Liver (tissue), 9 donors: ENCODE results near the gene COMTD1. TPM values are rescaled to one million over a fixed set of nuclear protein-coding genes. Genes with fewer than 3 reads are reported as not detected.

ENCODE experiments used
- DNase-seq: peaks from one replicate; pipeline ENCODE4 v3.0.0-alpha.2; 2017; ENCODE audit warnings: low spot score
- H3K27ac ChIP-seq, 2 donors: one replicate each; pipeline ENCODE4 v1.7.0; 2013; ENCODE audit warnings: inconsistent platforms in 2 of 2, low read length in 2 of 2, control low read depth in 1 of 2, low read depth in 1 of 2, mild to moderate bottlenecking in 1 of 2
- H3K27me3 ChIP-seq, 4 donors: one replicate each; pipeline versions ENCODE4 v1.6.1 to v1.7.0; 2013; ENCODE audit warnings: low read length in 3 of 4, inconsistent platforms in 1 of 4, mild to moderate bottlenecking in 1 of 4, moderate library complexity in 1 of 4; ENCODE audit not compliant: control insufficient read depth in 4 of 4, insufficient read depth in 4 of 4
- H3K36me3 ChIP-seq, 4 donors: one replicate each; pipeline versions ENCODE4 v1.6.1 to v1.7.0; 2013; ENCODE audit warnings: low read length in 3 of 4, mild to moderate bottlenecking in 3 of 4, low read depth in 1 of 4, moderate library complexity in 1 of 4; ENCODE audit not compliant: control insufficient read depth in 4 of 4, insufficient read depth in 3 of 4
- H3K4me1 ChIP-seq, 4 donors: one replicate each; pipeline versions ENCODE4 v1.6.1 to v1.7.0; 2013; ENCODE audit warnings: low read length in 3 of 4, mild to moderate bottlenecking in 3 of 4, moderate library complexity in 1 of 4; ENCODE audit not compliant: control insufficient read depth in 4 of 4, insufficient read depth in 4 of 4
- H3K4me3 ChIP-seq, 3 donors: one replicate each; pipeline versions ENCODE4 v1.6.1 to v1.7.0; 2013; ENCODE audit warnings: low read length in 3 of 3, control low read depth in 1 of 3, low read depth in 1 of 3, mild to moderate bottlenecking in 1 of 3
- H3K9ac ChIP-seq, 2 donors: one replicate each; pipeline ENCODE4 v1.7.0; 2013; ENCODE audit warnings: low read length in 2 of 2, mild to moderate bottlenecking in 2 of 2, moderate library complexity in 2 of 2, control low read depth in 1 of 2, low read depth in 1 of 2
- H3K9me3 ChIP-seq, 4 donors: one replicate each; pipeline versions ENCODE4 v1.6.1 to v1.7.0; 2013; ENCODE audit warnings: low read length in 3 of 4; ENCODE audit not compliant: control insufficient read depth in 4 of 4
- EGR1 ChIP-seq, 2 donors: IDR thresholded peaks; 2 replicates each; pipeline ENCODE4 v1.6.1; 2016 to 2018; ENCODE audit warnings: antibody characterized with exemption in 2 of 2, low read depth in 2 of 2
- FOXA1 ChIP-seq: IDR thresholded peaks from 2 replicates; pipeline ENCODE4 v1.6.1; 2016; ENCODE audit warnings: antibody characterized with exemption
- FOXA2 ChIP-seq: IDR thresholded peaks from 2 replicates; pipeline ENCODE4 v1.6.1; 2016; ENCODE audit warnings: antibody characterized with exemption
- GABPA ChIP-seq, 2 donors: IDR thresholded peaks in 1 of 2; conservative IDR thresholded peaks in 1 of 2; 2 replicates each; pipeline ENCODE4 v1.6.1; 2016; ENCODE audit warnings: antibody characterized with exemption in 2 of 2, mild to moderate bottlenecking in 1 of 2, moderate library complexity in 1 of 2
- HNF4A ChIP-seq, 2 donors: conservative IDR thresholded peaks; 2 replicates each; pipeline ENCODE4 v1.6.1; 2016; ENCODE audit warnings: antibody characterized with exemption in 2 of 2, mild to moderate bottlenecking in 2 of 2
- HNF4G ChIP-seq: IDR thresholded peaks from 2 replicates; pipeline ENCODE4 v1.6.1; 2016; ENCODE audit warnings: antibody characterized with exemption
- JUND ChIP-seq, 2 donors: IDR thresholded peaks; 2 replicates each; pipeline ENCODE4 v1.6.1; 2016; ENCODE audit warnings: antibody characterized with exemption in 2 of 2
- NR2F2 ChIP-seq: IDR thresholded peaks from 2 replicates; pipeline ENCODE4 v1.6.1; 2016; ENCODE audit warnings: antibody characterized with exemption
- RAD21 ChIP-seq, 2 donors: IDR thresholded peaks; 2 replicates each; pipeline ENCODE4 v1.6.1; 2016; ENCODE audit warnings: antibody characterized with exemption in 2 of 2, mild to moderate bottlenecking in 2 of 2
- RXRA ChIP-seq, 2 donors: IDR thresholded peaks; 2 replicates each; pipeline ENCODE4 v1.6.1; 2017 to 2018; ENCODE audit warnings: antibody characterized with exemption in 2 of 2, mild to moderate bottlenecking in 1 of 2
- SP1 ChIP-seq: IDR thresholded peaks from 2 replicates; pipeline ENCODE4 v1.6.1; 2018; ENCODE audit warnings: antibody characterized with exemption, mild to moderate bottlenecking
- TAF1 ChIP-seq: conservative IDR thresholded peaks from 2 replicates; pipeline ENCODE4 v1.6.1; 2016; ENCODE audit warnings: antibody characterized with exemption, mild to moderate bottlenecking
- YY1 ChIP-seq: IDR thresholded peaks from 2 replicates; pipeline ENCODE4 v1.6.1; 2016; ENCODE audit warnings: antibody characterized with exemption, mild to moderate bottlenecking
- WGBS: extraction: QIAGEN DNeasy Blood & Tissue Kit; methylation state at CpG from one replicate; pipeline ENCODE4 v1.1.7; 2013; 5-methylcytosine and 5-hydroxymethylcytosine counted together
- polyA plus RNA-seq, 2 donors: library from polyadenylated mRNA; stranded (reverse) in 1 of 2; unstranded in 1 of 2; fragments of 200-250 nt in 1 of 2; fragments of >200 nt in 1 of 2; fragmentation: Nextera tagmentation in 1 of 2; extraction: Ambion mirVana in 1 of 2; gene quantifications; one replicate each; pipeline versions ENCODE4 v1.2.1 to v1.2.3, GENCODE V29; 2013 to 2015
- total RNA-seq, 2 donors: library from RNA; depleted of rRNA; stranded (reverse); fragments of >200 nt; gene quantifications; one replicate each; pipeline ENCODE4 v1.2.3, GENCODE V29; 2014
- TF ChIP-seq, protein P1 (sequence below): IDR thresholded peaks from 2 replicates; pipeline ENCODE4 v1.6.1; 2016; ENCODE audit warnings: antibody characterized with exemption
- TF ChIP-seq, protein P2 (sequence below): IDR thresholded peaks from 2 replicates; pipeline ENCODE4 v1.6.1; 2016; ENCODE audit warnings: antibody characterized with exemption, mild to moderate bottlenecking
- TF ChIP-seq, protein P3 (sequence below): IDR thresholded peaks from 2 replicates; pipeline ENCODE4 v1.6.1; 2016; ENCODE audit warnings: antibody characterized with exemption
- TF ChIP-seq, protein P4 (sequence below): fragments of 150-350 bp; IDR thresholded peaks from 2 replicates; pipeline ENCODE4 v1.5.1; 2017; ENCODE audit warnings: improper control_type of control experiment, low read depth, low read length; ENCODE audit not compliant: missing input control
- TF ChIP-seq, protein P5 (sequence below): IDR thresholded peaks from 2 replicates; pipeline ENCODE4 v1.6.1; 2016; ENCODE audit warnings: antibody characterized with exemption
- donor health status: healthy.
- donor health status: healthy.
- donor health status: healthy.
- donor health status: healthy.
- donor health status: healthy.

COMTD1 gene
- total and polyA plus RNA-seq, 4 donors = 6.5 to 44.2 (median 26.5) TPM

DNA sequence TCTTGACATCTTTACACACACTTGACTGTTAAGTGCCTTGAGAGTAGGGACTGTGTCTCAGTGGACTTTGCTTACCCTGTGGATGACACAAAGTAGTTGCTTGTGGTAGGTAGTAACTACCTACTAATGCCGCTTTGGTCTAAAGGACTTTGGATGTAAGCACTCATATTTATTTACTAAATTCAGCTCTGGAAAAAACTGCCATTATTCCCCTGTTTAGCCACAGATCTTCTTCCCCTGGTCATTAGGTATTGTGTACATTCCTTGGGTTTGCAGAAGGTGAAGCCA, 28.0 kb downstream of the COMTD1 start:
- H3K27ac ChIP-seq = no peak overlapping the region
- no peak overlapping the region for H3K9ac ChIP-seq
- 97% methylated on average over 1 of the region's 1 CpG for WGBS
- H3K9me3 ChIP-seq = no peaks in the 10 kb centered on the region
- H3K4me3 ChIP-seq = no peak overlapping the region
- TF ChIP-seq RXRA (IDR thresholded peaks at IDR 0.05) (no peak), FOXA2 (no peak), GABPA (IDR thresholded peaks at IDR 0.05 in 1 of 2, conservative IDR thresholded peaks at IDR 0.05 in 1 of 2) (no peak), FOXA1 (no peak), TAF1 (no peak), RAD21 (IDR thresholded peaks at IDR 0.05) (no peak), JUND (IDR thresholded peaks at IDR 0.05) (no peak), HNF4G (no peak), HNF4A (conservative IDR thresholded peaks at IDR 0.05) (no peak), SP1 (no peak), EGR1 (IDR thresholded peaks at IDR 0.05; ENCODE audit: low read depth in 2 of 2) (no peak), NR2F2 (no peak), YY1 (no peak)
- TF ChIP-seq, protein P1, sequence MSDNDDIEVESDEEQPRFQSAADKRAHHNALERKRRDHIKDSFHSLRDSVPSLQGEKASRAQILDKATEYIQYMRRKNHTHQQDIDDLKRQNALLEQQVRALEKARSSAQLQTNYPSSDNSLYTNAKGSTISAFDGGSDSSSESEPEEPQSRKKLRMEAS = no peak
- TF ChIP-seq, protein P2, sequence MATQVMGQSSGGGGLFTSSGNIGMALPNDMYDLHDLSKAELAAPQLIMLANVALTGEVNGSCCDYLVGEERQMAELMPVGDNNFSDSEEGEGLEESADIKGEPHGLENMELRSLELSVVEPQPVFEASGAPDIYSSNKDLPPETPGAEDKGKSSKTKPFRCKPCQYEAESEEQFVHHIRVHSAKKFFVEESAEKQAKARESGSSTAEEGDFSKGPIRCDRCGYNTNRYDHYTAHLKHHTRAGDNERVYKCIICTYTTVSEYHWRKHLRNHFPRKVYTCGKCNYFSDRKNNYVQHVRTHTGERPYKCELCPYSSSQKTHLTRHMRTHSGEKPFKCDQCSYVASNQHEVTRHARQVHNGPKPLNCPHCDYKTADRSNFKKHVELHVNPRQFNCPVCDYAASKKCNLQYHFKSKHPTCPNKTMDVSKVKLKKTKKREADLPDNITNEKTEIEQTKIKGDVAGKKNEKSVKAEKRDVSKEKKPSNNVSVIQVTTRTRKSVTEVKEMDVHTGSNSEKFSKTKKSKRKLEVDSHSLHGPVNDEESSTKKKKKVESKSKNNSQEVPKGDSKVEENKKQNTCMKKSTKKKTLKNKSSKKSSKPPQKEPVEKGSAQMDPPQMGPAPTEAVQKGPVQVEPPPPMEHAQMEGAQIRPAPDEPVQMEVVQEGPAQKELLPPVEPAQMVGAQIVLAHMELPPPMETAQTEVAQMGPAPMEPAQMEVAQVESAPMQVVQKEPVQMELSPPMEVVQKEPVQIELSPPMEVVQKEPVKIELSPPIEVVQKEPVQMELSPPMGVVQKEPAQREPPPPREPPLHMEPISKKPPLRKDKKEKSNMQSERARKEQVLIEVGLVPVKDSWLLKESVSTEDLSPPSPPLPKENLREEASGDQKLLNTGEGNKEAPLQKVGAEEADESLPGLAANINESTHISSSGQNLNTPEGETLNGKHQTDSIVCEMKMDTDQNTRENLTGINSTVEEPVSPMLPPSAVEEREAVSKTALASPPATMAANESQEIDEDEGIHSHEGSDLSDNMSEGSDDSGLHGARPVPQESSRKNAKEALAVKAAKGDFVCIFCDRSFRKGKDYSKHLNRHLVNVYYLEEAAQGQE = no peak
- TF ChIP-seq, protein P3, sequence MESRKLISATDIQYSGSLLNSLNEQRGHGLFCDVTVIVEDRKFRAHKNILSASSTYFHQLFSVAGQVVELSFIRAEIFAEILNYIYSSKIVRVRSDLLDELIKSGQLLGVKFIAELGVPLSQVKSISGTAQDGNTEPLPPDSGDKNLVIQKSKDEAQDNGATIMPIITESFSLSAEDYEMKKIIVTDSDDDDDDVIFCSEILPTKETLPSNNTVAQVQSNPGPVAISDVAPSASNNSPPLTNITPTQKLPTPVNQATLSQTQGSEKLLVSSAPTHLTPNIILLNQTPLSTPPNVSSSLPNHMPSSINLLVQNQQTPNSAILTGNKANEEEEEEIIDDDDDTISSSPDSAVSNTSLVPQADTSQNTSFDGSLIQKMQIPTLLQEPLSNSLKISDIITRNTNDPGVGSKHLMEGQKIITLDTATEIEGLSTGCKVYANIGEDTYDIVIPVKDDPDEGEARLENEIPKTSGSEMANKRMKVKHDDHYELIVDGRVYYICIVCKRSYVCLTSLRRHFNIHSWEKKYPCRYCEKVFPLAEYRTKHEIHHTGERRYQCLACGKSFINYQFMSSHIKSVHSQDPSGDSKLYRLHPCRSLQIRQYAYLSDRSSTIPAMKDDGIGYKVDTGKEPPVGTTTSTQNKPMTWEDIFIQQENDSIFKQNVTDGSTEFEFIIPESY = no peak
- TF ChIP-seq, protein P4, sequence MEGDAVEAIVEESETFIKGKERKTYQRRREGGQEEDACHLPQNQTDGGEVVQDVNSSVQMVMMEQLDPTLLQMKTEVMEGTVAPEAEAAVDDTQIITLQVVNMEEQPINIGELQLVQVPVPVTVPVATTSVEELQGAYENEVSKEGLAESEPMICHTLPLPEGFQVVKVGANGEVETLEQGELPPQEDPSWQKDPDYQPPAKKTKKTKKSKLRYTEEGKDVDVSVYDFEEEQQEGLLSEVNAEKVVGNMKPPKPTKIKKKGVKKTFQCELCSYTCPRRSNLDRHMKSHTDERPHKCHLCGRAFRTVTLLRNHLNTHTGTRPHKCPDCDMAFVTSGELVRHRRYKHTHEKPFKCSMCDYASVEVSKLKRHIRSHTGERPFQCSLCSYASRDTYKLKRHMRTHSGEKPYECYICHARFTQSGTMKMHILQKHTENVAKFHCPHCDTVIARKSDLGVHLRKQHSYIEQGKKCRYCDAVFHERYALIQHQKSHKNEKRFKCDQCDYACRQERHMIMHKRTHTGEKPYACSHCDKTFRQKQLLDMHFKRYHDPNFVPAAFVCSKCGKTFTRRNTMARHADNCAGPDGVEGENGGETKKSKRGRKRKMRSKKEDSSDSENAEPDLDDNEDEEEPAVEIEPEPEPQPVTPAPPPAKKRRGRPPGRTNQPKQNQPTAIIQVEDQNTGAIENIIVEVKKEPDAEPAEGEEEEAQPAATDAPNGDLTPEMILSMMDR = no peak
- TF ChIP-seq, protein P5, sequence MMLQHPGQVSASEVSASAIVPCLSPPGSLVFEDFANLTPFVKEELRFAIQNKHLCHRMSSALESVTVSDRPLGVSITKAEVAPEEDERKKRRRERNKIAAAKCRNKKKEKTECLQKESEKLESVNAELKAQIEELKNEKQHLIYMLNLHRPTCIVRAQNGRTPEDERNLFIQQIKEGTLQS = no peak
- peaks cover 2 to 21% (median 15%) of the 10 kb centered on the region in 4 donors for H3K4me1 ChIP-seq
- DNase-seq = no peak
- peaks cover 0 to under 1% (median 0%) of the 10 kb centered on the region in 4 donors for H3K36me3 ChIP-seq
- H3K27me3 ChIP-seq = no peaks in the 10 kb centered on the region
